ENCODE data around the gene ACP2.

The ACP2 gene

GRCh38 chr11:47248664-47249377, at the start of gene ACP2:
TSS of gene ACP2 (minus strand) at chr11:47248814. CDS start at chr11:47248789, 25 bp downstream.
- DNase-seq = peak; percentile 92

GRCh38 chr11:47296045-47296444, 47.4 kb upstream of the ACP2 start:
- no peak for DNase-seq

GRCh38 chr11:47295385-47295784, 46.8 kb upstream of the ACP2 start:
- no peak for DNase-seq

- DNase-seq = no peak
Observed at GRCh38 chr11:47289856-47290255, 41.2 kb upstream of the ACP2 start.

GRCh38 chr11:47288066-47288465, 39.5 kb upstream of the ACP2 start:
- no peak for DNase-seq

- no peak for DNase-seq
Observed at GRCh38 chr11:47285969-47286770, 37.6 kb upstream of the ACP2 start.

- no peak for DNase-seq
Observed at GRCh38 chr11:47284151-47284550, 35.5 kb upstream of the ACP2 start.

GRCh38 chr11:47282462-47282861, 33.8 kb upstream of the ACP2 start:
- no peak for DNase-seq

GRCh38 chr11:47280860-47281259, 32.2 kb upstream of the ACP2 start:
- no peak for DNase-seq

- no peak for DNase-seq
Observed at GRCh38 chr11:47280099-47280498, 31.5 kb upstream of the ACP2 start.

GRCh38 chr11:47278769-47279168, 30.2 kb upstream of the ACP2 start:
- DNase-seq = no peak

- no peak for DNase-seq
Observed at GRCh38 chr11:47278058-47278457, 29.4 kb upstream of the ACP2 start.

- no peak for DNase-seq
Observed at GRCh38 chr11:47276923-47277322, 28.3 kb upstream of the ACP2 start.

GRCh38 chr11:47274495-47275235, 26.1 kb upstream of the ACP2 start:
- no peak for DNase-seq

- no peak for DNase-seq
Observed at GRCh38 chr11:47272706-47273105, 24.1 kb upstream of the ACP2 start.

- no peak for DNase-seq
Observed at GRCh38 chr11:47271961-47272661, 23.5 kb upstream of the ACP2 start.

- no peak for DNase-seq
Observed at GRCh38 chr11:47271328-47271727, 22.7 kb upstream of the ACP2 start.

- DNase-seq = peak; percentile 63
Observed at GRCh38 chr11:47270331-47271271, 22.0 kb upstream of the ACP2 start.

GRCh38 chr11:47269829-47270305, 21.3 kb upstream of the ACP2 start, which contains the start of gene MADD:
TSS of gene MADD (plus strand) at chr11:47270133.
- peak; percentile 95 for DNase-seq

GRCh38 chr11:47269002-47269828, 20.6 kb upstream of the ACP2 start:
- DNase-seq = peak; percentile 91
